CD4-positive, alpha-beta T cell treated with Interleukin-12 subunit alpha and Interleukin-12 subunit beta, for 1 hour (primary cell): ENCODE results near the gene FIGNL2.

Experiments used
- DNase-seq: peaks from one replicate; pipeline ENCODE4 v3.0.0-alpha.2; 2020

The FIGNL2 gene

DNA sequence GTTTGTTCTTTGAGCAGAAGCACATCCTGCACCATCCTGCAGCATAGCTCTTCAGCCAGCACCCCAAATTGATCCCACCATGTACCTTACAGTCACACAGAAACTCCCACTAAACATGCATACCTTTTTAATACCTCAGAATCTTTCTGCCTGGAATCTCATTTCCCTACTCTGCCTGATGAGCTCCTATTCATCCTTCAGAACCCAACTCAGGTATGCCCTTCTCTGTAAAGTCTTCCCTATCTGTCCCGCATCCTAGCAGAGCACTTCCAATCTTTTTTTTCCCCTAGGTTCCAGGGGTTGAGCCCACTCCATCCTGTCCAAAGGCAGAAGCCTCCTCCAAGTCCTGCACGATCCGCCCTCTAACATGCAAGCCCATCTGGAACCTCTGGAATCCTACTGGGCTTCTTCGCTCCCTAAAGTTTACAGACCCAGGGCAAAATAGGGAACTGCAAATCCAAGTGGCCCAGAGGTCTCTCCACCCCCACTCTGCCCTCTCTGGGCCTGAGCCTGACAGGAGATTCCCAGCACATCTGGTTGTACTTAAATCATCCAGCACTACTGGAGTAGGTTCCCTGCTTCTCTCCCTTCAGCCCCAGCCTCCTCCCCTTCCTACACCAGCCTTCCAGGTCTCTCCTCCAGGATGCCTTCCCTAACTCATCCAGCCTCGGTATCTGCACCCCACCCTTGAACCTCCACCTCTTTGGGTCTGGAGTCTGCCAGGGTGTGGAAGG is 4.1 kb upstream of the FIGNL2 start:
- DNase-seq = no peak

DNA sequence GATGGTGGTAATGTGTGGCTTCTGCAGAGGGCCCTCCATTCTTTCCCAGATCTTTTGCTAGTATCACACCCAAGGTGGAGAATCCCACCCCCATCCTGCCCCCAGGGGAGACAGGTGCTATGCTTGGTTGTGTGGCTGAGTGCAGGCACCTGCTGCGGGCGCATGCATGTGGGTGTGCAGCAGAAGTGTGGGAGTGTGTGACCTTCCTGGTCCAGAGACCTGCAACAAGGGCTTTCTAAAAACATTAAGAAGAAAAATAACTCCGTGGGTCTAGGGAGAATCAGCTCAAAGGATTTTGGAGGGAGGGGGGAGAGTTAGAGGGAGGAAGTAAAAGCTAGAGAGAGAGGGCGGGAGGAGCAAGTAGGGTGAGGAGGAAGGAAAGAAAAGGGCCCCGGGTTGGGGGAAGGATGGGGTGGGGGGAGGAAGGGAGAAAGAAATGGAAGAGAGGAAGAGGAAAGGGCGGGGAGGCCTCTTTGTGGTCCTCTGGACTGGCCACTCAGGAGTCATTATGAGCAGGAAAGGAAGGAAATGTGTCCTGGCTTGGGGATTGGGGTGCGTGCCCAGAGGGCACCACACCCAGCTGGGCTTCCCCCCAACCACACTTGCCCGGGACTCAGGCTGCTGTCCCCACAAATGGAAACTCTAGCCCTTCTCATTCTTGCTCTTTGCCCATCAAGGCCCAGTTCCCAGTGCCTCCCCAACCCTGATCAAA is 3.1 kb upstream of the FIGNL2 start:
- DNase-seq = no peak

DNA sequence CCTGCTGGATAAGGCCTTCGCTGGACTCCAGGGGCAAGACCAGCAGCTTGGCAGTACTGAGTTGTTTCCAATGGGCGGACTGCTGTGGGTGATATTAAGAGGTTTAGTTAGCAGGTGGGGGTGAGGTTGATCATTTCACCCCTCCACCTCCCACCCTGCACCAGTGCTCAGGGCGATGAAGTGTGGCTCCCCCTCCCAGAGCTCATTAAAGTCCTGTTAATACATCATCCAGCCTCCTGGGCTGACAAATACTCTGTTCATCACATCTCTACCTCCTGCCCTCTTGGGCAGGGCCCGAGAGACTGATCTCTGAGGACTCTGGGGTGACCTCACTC is 2.4 kb upstream of the FIGNL2 start:
- DNase-seq = no peak

DNA sequence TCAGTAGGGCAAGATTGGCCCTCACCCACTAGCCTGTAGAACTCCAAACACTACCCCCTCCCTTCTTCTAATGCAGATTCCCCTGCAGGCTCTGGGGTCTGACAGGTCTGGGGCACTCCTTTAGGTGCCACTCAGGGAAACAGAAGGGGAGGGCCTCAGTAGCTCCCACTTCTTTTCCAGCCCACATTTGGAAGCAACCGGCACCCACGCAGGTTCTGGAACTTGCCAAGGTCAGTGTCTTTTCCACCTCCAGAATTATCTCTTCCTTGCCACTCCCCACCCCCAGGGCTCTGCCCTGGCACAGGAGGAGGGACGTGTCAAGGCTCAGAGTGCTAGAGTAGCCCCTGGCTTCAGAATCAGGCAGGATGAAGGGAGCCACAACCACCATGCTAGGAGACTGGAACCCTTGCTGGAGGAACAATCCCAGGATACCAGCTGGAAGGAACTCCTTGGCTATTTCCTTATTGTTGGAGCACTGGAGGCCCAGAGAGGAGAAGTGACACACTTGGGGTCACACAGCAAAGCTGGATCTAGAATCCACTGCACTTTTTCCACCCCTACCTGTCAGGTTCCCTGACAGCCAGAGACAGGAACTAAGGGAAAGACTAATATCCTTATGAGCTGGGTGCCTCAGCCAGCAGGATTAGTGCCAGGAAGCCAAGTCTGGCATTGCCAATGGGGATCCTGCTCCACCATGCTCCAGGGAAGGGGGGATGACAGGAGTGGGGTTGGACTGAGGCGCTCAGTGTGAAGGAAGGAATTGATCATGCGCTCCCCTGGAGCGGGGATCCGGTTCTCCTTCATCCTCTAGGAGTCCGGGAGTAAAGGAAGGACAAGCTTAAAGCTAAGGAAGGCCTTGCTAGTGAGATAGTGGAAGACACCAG is 1.8 kb upstream of the FIGNL2 start:
- no peak for DNase-seq

DNA sequence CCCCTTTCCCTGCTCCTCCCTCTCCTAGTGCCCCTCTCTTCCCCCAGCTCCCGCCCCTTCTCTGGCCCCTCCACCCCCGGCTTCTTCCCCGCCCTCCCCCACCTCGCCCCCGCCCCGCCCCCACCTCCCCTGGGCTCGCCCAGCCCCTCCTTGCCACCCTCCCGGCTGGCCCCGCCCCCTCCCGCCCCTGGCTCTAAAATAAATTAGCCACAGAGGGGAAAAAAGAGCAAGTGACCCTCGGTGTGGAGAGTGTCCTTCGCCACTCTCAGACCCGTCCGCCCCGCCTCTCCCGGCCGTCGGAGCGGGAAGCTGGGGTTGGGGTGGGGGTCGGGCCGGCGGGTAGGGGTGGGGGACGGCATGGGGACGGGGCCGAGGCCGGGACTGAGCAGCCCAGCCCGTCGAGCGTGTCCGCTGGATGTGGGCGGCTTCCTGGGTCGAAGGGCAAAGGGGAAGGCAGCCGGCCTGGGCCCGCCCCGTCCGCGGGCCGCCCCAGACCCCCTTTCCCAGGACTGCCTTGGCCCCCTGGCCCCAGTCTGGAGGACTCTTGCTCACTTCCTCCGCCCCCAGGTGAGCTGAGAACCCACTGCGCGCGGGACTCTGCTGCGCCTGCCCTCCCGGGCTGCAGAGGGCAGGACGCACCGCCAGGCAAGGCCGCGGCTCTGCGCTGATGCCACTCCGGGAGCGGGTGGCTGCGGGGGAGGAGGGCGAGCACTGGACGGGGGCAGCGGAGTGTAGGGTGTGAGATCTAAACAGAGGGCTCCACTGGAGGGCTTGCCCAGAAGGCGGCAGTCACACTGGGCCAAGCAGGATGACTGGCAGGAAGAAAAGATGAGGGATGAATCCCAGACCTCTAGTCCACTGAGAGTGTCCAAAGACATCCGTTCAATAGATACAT is 570 bp upstream of the FIGNL2 start:
- DNase-seq = no peak

DNA sequence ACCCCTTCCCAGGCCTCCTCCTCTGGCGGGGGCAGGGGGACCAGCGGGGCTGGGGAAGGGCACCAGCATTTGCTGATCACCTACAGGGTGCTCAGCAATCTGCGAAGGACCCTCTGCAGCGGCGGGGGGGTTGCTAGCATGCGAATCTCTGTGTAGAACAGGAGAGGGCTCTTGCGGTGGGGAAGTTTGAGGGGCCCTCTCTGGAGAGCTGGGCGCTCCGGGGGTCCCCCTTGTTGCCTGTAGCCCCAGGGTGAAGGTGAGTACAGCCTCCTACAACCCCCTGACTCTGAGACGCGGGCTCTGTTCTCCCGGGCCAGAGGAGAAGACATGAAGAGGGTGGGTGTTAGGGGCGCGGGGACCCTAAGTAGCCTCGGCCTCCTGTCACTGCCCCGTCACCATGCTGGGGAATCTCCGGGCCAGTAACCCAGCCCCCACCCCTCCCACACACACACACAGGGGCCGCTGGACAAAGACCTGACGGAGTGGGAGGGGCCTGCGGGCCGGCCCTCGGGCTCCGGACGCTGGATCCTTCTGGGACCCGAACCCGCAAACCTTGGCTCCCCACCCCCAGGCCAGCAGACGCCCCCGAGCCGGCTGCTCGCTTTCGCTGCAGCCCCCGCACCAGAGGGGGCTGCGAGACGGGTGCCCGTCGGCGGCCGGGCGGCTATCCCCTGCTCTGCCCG is 734 bp downstream of the FIGNL2 start:
- DNase-seq = no peak

DNA sequence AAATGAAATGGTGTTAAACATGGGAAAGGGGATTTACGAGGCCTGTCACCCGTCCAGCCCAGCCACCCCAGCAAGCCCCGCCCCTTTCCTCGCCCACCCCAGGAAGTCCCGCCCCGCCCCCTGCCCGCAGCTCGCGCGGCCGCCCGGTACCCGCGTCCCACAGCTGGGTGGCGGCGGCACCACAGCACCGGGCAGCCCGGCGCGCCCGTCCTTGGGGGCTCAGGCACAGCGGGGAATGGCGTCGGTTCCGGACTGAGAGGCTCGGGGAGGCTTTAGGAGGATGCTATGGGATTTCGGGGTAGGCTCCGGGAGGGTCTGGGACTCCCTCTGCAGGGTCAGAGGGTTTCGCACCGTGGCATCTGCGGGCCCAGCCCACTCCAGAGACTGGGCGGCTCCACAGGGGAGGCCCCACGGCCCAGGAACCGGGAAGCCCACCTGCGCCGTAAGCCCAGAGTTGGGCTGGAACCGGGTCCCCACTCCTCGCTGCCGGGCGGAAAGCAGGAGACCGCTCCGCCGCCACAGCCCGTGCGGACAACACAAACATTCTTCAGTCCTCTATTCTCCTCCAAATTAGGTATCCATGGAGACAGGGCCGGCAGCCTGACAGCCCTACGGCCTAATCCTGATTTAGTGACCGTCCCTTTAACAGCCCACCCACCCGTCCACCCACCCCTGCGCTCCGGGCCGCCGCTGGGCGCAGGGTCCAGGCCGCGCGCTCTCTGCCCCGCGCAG is 1.4 kb downstream of the FIGNL2 start:
- DNase-seq = peak; percentile 49

DNA sequence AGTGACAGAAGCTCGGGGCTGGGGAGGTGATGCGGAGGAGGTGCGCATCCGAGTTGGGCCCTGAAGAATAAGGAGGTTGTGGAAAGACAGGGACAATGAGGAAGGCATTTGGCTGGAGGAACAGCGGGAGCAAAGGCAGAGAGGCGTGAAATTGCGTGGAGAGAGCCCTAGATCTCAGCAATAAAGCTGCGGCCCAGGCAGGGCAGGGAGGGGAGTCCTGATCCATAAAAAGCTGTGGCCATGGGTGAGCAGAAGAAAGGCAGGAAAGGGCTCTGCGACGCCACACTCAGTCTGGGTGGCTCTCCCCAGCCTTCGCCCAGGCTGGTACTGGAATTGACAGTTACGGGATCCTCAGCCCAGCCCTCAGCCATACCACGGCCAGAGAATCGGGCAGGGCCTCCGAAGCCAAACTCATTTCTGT is 2.2 kb downstream of the FIGNL2 start:
- no peak for DNase-seq

DNA sequence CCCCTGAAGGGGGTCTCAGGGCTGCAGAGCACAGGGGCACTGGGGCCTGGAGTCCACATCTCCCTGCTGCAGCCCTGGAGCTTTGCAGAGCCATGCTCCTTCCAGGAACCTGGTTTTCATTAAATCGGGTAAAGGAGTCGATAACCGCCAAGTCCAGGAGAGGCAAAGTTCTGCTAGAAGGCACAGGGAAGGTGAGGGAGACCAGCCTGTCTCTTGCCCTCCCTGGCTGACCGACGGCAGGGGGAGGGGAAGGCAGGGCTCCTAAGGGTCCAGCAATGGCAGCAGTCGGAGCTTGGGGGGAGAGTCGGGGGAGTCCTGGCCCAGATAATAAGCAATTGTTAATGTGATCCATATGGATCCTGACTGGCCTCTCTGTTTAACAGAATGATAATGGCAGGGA is 3.0 kb downstream of the FIGNL2 start:
- no peak for DNase-seq

DNA sequence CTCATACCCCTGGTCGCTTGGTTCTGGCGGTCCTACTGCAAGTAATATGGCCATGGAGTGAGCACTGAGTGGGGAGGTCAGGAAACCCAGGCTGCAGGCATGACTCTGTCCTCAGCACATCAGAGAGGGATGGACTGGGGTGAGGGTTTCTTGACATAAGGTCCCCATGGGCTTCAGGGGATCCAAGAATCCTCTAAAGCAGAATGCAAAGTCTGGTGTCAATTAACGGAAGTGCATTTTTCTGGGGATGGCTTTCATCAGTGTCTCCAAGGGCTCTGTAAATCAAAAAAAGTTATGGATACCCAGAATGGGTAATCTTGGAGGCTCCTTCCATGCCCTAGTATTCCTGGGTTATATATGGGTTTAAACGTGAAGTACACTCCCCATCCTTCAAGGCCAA is 3.7 kb downstream of the FIGNL2 start:
- DNase-seq = no peak

DNA sequence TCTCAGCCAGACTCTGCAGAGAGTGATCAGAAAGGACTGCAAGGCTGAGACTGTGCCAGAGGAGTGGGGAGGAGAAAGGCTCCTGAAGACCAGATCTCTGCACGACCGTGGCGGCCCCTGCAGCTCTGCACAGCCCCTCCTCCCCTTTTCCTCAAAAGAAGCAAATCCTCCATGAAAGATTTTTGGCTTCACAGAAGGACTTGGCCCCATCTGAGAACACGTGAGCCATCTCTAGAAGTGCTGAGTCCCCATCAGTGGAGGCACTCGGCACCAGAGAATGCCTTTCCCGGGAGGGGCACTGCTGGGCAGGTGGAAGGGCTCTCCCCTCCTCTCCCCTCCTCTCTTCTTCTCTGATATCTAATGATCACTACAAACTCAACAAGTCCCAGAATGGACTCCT is 6.8 kb downstream of the FIGNL2 start:
- DNase-seq = no peak

DNA sequence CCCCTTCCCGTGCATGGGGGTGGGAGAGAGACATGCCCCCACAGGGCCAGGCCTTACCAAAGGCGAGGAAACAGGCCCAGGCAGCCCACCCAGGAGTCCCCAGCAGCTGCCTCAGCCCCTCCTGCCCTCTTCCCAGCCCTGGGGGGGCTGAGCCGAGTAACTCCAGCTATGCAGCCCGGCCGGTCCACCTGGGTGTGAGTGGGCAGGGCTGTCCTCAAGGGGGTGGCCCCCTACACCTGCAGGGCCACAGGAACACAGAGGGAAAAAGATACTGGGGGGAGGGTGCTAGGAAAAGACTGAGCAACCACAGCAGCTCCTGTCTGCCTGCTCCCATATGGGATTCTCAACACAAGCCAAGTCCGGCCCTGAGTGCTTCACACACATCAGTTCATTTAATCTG is 7.6 kb downstream of the FIGNL2 start:
- no peak for DNase-seq

DNA sequence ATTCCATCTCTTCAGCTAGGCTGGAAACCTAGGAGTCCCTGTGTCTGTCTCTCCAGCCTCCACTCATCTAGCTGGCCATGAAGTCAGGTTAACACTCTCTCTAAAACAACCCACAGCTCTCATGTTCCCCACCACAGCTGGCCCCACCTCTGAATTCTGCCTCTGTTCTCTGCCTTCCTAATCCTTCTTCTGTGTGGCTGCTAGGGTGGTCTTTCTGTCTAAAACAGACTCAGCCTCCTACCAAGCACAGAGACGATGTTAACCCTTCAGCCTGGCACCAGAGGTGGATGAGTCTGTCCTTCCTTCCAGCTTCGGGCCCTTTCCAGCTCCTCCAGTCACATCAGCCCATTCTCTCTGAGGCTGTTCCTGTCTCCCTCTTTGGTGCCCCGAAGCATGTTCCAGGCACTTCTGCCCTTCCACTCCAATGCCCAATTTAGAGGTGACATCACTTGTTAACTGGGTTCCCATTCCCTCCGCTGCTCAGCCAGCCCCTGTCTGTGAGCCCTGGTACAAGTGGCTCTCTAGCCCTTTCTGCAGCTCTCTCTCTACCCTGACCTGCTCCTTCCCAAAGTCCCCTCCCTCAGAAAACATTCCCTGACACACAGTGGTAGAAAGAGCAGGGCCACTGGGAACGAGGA is 9.1 kb downstream of the FIGNL2 start:
- DNase-seq = no peak

DNA sequence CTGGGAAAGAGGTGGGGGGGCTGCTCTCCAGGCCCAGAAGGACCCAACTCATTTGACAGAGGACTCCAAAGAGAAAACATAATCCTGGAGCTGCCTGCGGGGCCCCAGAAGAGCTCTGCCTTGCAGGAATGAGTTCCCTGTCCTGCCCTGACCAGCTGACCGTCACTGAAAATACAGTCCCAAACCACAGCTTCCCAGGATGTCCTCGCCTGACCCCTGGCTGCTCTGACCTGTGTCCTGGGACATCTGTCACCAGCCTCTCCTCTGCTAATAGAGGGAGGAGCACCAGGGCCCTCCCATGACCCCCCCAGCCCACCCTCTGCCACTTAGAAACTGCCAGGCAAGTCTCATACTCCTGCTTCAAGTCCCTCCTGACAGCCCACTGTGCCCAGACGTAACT is 9.8 kb downstream of the FIGNL2 start:
- no peak for DNase-seq

DNA sequence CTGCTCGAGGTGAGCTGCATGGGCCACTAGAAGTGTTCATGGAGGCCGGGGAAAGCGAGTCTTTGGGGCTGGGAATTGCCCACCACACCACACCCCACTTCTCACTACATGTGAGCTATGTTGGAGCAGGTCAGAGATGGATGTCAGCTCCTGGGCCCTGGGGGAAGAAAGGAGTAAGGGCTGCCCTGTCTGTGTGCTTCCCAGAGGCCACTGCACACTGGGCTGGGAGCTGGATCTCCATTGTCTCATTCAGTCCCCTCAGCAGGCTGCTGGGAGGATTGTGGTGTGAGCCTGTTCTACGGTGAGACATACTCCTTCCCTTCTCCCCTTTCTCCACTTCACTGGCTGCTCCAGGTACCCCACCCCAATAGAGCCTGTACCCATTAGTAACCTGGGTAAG is 10.5 kb downstream of the FIGNL2 start:
- DNase-seq = no peak

DNA sequence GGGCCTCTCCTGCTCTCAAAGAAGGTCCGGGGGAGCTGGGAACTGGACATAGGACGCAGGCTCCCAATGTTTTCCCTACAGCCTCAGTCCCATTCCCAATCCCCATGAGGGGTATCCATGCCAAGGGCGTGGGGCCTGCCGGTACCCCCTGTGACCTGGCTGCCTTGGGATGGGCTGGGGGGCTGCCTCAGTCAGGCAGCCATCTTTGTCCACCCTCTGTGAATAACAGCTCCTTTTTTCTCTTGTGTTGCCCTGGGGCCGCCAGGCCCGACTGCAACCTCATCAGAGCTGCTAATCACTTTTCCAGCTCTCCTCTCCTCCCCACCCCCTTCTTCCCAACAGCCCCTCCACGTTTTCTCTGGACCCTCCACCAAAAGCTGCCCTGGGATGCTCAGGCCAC is 11.2 kb downstream of the FIGNL2 start:
- no peak for DNase-seq

DNA sequence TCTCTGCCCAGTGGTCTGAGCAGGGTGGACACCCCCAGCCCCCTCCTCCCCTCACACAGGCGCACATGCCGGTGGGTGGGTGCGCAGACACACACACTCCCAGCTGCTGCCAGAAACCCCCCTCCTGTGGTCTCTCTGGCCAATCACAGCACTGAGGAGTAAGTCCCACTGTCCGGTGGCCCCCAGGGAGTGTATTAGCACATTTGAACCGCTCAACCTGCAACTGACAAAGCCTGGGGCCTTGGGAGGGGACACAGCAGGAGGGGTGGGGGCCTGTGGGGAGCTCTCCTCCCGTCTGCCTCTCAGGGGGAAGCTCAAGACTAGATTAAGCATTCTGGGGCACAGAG is 11.7 kb downstream of the FIGNL2 start:
- DNase-seq = no peak

DNA sequence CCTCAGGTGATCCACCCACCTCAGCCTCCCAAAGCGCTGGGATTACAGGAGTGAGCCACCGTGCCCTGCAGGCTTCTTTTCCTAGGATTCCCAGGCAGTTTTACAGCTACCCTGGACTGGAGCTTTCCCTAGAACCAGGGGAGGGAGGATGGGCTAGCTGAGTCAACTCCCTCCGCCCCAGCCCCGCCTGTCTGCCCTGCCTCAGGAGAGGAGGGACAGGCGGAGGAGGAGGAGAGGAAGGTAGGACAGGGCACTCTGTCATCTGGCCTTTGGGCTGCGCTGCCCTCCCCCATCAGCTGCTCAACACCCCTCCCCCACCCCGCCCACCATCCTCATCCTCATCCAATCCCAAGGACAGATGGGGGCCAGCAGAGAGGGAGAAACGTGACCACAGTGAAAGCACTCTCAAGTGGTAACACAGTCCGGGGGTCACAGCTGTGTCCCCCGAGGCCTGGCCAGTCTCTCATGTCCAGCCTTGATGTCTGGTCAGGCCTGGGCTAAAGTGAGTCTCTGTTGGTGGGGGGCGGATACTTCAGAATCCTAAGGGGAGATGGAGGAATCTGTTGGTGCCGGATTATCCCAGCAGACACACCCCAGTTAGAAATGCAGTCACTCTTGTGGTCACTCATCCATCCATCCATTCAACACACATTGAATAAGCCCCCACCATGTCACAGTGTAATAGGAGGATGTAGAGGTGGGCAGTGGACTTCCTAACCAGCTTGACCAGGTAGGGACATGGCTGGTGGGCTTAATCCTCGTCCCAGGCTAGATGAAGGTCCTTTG is 12.3 kb downstream of the FIGNL2 start:
- DNase-seq = no peak

DNA sequence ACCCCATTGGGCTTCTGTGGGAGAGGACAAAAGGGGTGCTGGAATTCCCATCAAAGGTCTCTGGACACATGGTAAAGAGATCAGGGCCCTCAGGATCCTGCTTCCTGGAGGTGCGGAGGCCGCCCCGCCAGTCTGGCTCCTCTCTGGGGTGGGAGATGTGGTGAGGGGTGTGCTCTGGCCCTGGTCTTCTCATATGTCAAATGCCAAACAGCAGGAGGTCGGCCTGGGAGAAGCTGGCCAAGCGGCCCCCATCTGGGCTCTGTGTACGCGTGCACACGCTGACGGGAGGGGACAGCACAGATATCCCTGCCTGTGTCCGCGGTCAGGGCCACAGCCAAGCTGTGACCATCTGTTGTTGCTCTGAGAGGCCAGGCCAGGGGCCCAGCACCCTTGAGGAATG is 14.1 kb downstream of the FIGNL2 start:
- no peak for DNase-seq
